HG02763 (cell line): ENCODE results near the gene CMC2.

Experiments
- ATAC-seq: cut with Tn5 transposase; IDR thresholded peaks from one replicate; pipeline ENCODE4 v1.9.1; 2021; ENCODE audit warnings: mild to moderate bottlenecking, moderate library complexity; ENCODE audit not compliant: unreplicated experiment

CMC2 gene

DNA sequence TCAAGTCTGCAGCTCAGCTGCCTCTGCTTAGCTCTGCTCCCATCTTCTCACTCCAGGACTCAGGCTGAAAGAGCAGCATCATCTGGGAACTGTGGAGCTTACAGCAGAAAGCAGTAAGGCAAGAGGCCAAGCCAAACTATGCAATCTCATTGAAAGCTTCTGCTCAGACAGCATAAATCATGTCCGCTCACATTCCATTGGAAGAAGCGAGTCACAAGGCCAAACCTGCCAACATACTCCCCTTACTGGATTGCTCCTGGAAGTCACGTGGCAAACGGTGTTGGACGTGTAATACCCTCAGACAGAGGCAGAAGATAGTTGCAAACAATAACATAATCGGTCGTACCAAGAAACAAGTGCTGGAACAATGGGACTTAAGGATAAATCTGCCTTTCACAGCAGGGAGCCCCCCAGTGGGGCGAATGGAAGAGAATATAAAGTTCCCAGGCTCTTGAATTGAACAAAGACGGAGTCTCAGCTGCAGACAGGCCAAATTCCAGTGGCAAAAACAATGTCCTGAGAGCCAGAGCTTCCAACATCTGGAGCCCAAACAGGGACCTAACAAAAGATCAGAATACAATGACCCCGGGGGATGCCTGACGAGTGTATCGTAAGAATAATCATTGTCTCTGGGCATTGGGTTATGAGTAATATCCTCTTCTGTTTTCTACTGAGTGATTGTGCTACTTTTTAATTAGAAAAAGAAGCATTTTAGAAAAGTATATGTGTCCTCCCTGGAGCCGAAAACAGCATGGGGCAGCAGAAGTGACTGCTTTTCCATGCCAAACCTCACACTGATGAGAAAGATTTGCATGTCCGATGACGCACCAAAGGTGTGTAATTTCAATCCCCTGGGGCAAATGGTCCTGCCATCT is 68.4 kb downstream of the CMC2 start:
- ATAC-seq, result no peak

DNA sequence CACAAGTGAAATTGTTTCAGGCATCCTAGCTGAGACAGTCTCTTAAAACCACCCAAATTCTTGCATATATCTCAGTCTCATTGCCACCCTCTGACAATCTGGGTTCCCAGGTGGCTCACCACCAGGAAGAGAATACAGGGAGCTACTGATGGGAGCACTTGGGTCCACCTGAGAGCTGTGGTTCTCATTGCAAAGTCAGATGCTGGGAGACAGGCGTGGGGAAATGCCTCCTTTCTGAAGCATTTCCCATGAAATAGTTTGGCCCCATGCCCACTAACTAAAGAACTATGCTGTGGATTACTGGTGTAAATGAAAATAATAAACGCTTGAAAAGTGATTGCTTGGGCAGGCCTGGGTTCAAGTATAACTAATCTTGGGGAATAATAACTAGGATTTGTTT is 70.3 kb downstream of the CMC2 start:
- ATAC-seq, result no peak

DNA sequence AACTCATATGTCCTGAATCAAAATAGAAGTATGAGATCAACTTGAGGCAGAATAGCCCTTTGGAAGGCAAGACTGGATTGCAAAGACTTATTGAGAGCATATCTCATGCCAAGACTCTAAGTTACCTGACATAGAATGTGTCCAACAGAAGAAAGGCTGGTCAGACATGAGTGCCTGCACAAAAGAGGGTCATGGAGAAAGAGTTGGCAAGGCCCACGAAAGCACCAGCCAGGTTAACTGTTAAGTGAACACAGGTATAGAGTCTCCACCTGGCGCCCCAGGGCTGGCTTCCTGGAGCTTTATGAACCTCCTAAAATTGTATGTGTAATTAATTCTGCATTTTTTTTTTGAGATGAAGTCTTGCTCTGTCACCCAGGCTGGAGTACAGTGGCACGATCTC is 71.0 kb downstream of the CMC2 start:
- ATAC-seq, result no peak

DNA sequence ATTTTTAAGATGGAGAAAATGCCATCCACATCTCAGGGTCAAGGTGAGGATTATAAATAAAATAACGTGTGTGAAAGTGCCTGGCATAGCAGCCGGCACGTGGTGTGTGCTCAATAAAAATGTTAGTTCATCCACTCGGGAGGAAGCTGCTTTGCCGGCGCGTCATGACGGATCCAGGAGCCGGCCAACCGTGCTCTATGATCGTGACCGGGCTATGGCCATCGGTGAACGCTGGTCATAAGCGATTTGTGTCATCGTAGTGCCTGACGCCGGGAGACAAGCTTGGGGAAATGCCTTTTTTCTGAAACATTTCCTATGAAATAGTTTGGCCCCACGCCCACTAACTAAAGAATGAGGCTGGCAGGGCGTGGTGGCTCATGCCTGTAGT is 74.0 kb downstream of the CMC2 start:
- ATAC-seq, result no peak

DNA sequence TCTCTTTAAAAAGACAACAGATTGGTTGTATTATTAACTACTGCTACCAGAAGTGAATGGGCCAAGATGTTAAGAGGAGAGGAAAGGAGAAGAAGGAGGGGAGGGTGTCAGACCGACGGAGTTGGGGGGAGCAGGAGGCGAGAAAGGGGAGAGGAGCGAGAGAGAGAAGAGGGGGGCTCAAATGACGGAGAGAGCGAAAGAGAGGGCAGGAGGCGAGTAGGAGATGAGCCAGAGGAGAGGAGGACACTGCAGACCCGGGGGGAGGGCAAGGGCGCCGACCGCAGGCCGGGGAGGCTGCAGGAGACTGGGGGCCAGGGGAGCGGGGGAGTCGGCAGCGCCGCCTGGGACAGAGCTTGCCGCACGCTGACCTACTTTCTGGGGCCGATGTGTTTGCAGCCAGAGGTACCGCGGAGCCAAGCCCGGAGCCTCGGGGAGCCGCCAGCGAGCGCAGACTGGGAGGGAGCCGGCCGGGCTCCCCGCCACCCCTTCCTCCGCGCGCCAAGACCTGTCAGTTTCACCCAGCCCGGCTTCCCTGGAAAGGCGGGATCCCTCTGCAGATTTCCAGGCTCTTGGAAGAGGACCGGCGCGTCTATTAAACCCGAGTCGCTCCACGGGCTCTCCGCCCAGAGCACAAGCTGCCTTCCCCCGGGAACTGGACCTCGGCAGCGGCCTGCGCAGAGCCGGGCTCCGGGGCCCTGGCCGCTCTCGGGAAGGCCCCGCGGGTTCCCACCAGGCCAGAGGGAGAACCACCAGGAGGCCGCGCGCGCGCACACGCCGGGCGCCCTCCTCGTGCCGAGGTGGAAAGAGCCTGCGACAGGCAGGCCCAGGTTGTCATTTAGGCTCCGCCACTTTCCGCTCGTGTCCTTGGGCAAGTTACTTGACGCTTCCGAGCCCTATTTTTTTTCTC is 74.6 kb downstream of the CMC2 start:
- no peak for ATAC-seq

DNA sequence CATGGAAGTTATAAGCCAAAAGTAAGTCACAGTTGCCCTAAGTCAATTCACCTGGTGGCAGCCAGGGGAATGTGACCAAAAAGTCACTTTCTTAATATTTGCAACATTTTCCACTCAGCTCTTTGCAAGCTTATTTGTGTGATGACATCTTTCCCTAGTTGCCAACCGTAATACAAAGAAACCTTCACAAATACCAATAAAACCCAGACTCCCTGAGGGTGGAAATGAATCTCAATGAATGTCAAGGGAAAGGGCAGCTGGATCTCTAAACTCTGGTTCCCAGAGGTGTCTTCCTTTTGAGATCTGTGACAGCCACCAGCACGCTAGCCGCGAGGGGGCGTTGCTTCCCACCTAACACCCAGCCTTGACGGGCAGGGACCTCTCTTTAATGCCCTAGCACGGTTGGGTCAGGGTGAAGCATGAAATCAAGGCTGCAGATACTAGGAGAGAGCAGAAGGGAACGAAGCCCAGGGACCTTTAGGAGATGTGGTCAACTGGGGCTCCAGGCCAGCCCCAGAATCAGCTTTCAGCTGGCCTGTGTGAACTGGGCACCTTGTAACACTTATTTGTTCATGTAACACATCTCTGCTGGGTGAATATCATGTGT is 82.2 kb downstream of the CMC2 start:
- ATAC-seq, result no peak

DNA sequence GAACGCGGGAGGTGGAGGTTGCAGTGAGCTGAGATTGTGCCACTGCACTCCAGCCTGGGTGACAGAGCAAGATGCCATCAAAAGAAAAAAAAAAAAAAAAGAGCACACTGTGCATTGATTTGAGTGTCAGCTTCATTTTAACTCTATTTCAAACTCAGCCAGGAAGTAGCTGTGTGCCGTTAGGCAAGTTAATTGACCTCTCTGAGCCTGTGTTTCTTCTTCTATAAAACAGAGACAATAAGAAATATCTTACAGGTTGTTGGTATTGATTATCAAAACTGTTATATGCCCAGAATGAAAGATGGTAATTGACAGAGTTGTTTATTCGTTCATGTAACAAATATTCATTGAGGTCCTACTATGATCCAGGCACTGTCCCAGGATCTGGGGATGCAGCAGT is 83.3 kb downstream of the CMC2 start:
- no peak for ATAC-seq
